B cell (primary cell): Measurements from ENCODE around the gene NAT14. TPM values are rescaled to one million over a fixed set of nuclear protein-coding genes. Genes with fewer than 3 reads are reported as not detected.

ENCODE experiments used
- ATAC-seq: fragments of 200-7000 bp; cut with Tn5 transposase; one replicate; pipeline ENCODE4 v1.10.0; 2021; ENCODE audit warnings: low read depth, mild to moderate bottlenecking, moderate number of reproducible peaks, moderate library complexity
- CTCF ChIA-PET: fragments of 350-600 bp; sonication (Branson Sonifier 250); formaldehyde crosslinking; loops from one replicate; lab custom pipeline; 2021; ENCODE audit warnings: antibody characterized with exemption, inconsistent platforms; lab: Charles Lee
- POLR2A ChIA-PET: fragments of 350-600 bp; sonication (Branson Sonifier 250); formaldehyde crosslinking; loops from one replicate; lab custom pipeline; 2021; ENCODE audit warnings: antibody characterized with exemption; lab: Charles Lee
- DNase-seq: peaks from one replicate; pipeline ENCODE4 v3.0.0; 2013
- H2AFZ ChIP-seq: 2 replicates; pipeline ENCODE4 v1.6.1; 2012; ENCODE audit warnings: mild to moderate bottlenecking, low read depth, low read length; ENCODE audit not compliant: insufficient read depth, poor library complexity, severe bottlenecking
- H3K27ac ChIP-seq, 2 donors: 1 replicate in 1 of 2; 2 replicates in 1 of 2; pipeline ENCODE4 v1.5.1; 2012 to 2013; ENCODE audit warnings: low read length in 2 of 2, mild to moderate bottlenecking in 2 of 2, moderate library complexity in 1 of 2
- H3K27me3 ChIP-seq, 4 experiments: fragments of 200-600 bp in 1 of 4; sonication (generic) in 1 of 4; replicated peaks in 1 of 4; 1 replicate in 2 of 4; 2 replicates in 2 of 4; pipeline versions ENCODE4 v1.6.1 to v1.7.0; 2013 to 2016; ENCODE audit warnings: low read length in 3 of 4, mild to moderate bottlenecking in 2 of 4, mixed read lengths in 1 of 4, moderate library complexity in 1 of 4; ENCODE audit not compliant: insufficient read depth in 4 of 4, control insufficient read depth in 3 of 4; ENCODE audit errors: control extremely low read depth in 1 of 4
- H3K36me3 ChIP-seq, 2 experiments: replicated peaks in 1 of 2; 1 replicate in 1 of 2; 2 replicates in 1 of 2; pipeline versions ENCODE4 v1.6.1 to v1.7.1; 2013; ENCODE audit warnings: low read length in 1 of 2; ENCODE audit not compliant: insufficient read depth in 2 of 2, control insufficient read depth in 1 of 2; ENCODE audit errors: control extremely low read depth in 1 of 2, extremely low read depth in 1 of 2
- H3K4me1 ChIP-seq, 2 donors: fragments of 200-600 bp in 1 of 2; sonication (generic) in 1 of 2; 1 replicate in 1 of 2; 2 replicates in 1 of 2; pipeline versions ENCODE4 v1.5.1 to v1.6.1; 2013 to 2017; ENCODE audit warnings: low read length in 2 of 2; ENCODE audit not compliant: control insufficient read depth in 2 of 2, insufficient read depth in 2 of 2
- H3K4me2 ChIP-seq: replicated peaks from 2 replicates; pipeline ENCODE3; 2012; ENCODE audit warnings: mild to moderate bottlenecking, low read depth, low read length; ENCODE audit not compliant: poor library complexity, severe bottlenecking
- H3K4me3 ChIP-seq, 5 experiments: fragments of 200-600 bp in 1 of 5; sonication (generic) in 1 of 5; 1 replicate in 3 of 5; 2 replicates in 2 of 5; pipeline versions ENCODE4 v1.5.1 to v1.7.0; 2011 to 2016; ENCODE audit warnings: low read length in 4 of 5, mild to moderate bottlenecking in 4 of 5, low read depth in 2 of 5, control low read depth in 1 of 5, moderate library complexity in 1 of 5; ENCODE audit not compliant: insufficient read depth in 1 of 5; ENCODE audit errors: control extremely low read depth in 1 of 5, extremely low read depth in 1 of 5
- H3K79me2 ChIP-seq: fragments of 200-600 bp; sonication (generic); one replicate; pipeline ENCODE4 v1.6.0; 2016; ENCODE audit warnings: low read length; ENCODE audit not compliant: control insufficient read depth, insufficient read depth
- H3K9ac ChIP-seq: fragments of 200-600 bp; sonication (generic); 2 replicates; pipeline ENCODE4 v1.6.1; 2017; ENCODE audit warnings: mild to moderate bottlenecking, low read length, moderate library complexity
- H3K9me3 ChIP-seq, 3 donors: one replicate each; pipeline versions ENCODE4 v1.6.1 to v1.7.1; 2013; ENCODE audit warnings: low read length in 2 of 3; ENCODE audit not compliant: control insufficient read depth in 2 of 3, insufficient read depth in 1 of 3; ENCODE audit errors: control extremely low read depth in 1 of 3
- H4K20me1 ChIP-seq: 2 replicates; pipeline ENCODE4 v1.6.0; 2012; ENCODE audit warnings: mild to moderate bottlenecking, low read length; ENCODE audit not compliant: insufficient read depth, control insufficient read depth, poor library complexity, severe bottlenecking
- H3K27ac Mint-ChIP-seq: one replicate; pipeline ENCODE4 v1.8.0; 2021; ENCODE audit warnings: mixed read lengths
- H3K27me3 Mint-ChIP-seq: one replicate; pipeline ENCODE4 v1.8.0; 2021; ENCODE audit warnings: mixed read lengths
- H3K4me1 Mint-ChIP-seq: one replicate; pipeline ENCODE4 v1.8.0; 2021; ENCODE audit warnings: mixed read lengths
- H3K4me3 Mint-ChIP-seq: one replicate; pipeline ENCODE4 v1.8.0; 2021; ENCODE audit warnings: mixed read lengths
- H3K9me3 Mint-ChIP-seq: one replicate; pipeline ENCODE4 v1.8.0; 2022; ENCODE audit warnings: mixed read lengths; ENCODE audit not compliant: insufficient read depth
- CTCF ChIP-seq: fragments of 200-600 bp; IDR thresholded peaks from one replicate; pipeline ENCODE4 v1.8.0; 2022; ENCODE audit warnings: antibody characterized with exemption, mild to moderate bottlenecking
- EZH2 ChIP-seq: IDR thresholded peaks from 2 replicates; pipeline ENCODE4 v1.6.1; 2012; ENCODE audit warnings: borderline replicate concordance, low read depth, mild to moderate bottlenecking, moderate library complexity, low read length; ENCODE audit not compliant: insufficient read depth, poor library complexity, severe bottlenecking
- whole genome bisulfite sequencing: methylation state at CpG from one replicate; pipeline ENCODE4 v1.1.5; 2013; ENCODE audit warnings: missing lambda C conversion rate; ENCODE audit not compliant: insufficient coverage; 5-methylcytosine and 5-hydroxymethylcytosine counted together
- intact Hi-C: fragments of 100-400 bp; cut with micrococcal nuclease; formaldehyde crosslinking; loops from one replicate; pipeline ENCODE4 v1.10.0; 2022
- polyA plus RNA-seq: library from polyadenylated mRNA; depleted of rRNA; stranded (reverse); fragments of >200 nt; gene quantifications from 2 replicates; pipeline ENCODE4 v1.2.3, GENCODE V29; 2012
- total RNA-seq, 2 donors: library from RNA; stranded (reverse); fragments of 120-200 nt in 1 of 2; gene quantifications; 1 replicate in 1 of 2; 2 replicates in 1 of 2; pipeline versions ENCODE4 v1.2.3 to v1.2.4, GENCODE V29; 2013 to 2022

The NAT14 gene
- total and polyA plus RNA-seq, 2 donors (not counting 1 experiment from before 2014, with no cell fraction given) = 10.7 to 15.1 TPM

GRCh38 chr19:55486043-55486970 is 1.3 kb downstream of the NAT14 start:
- H3K9me3 ChIP-seq = no peaks in the 10 kb centered on the region
- no peak overlapping the region for H2AFZ ChIP-seq
- Mint-ChIP-seq H3K4me3 (peak overlapping the region; percentile 83), H3K27ac (peak overlapping the region; percentile 80), H3K9me3 (no peaks in the 10 kb centered on the region), H3K27me3 (no peaks in the 10 kb centered on the region), H3K4me1 (peaks cover 11% of the 10 kb centered on the region)
- intact Hi-C loops = no loop called here
- H3K4me1 ChIP-seq = peaks cover 10 to 22% of the 10 kb centered on the region in 2 donors
- DNase-seq = no peak
- H3K27ac ChIP-seq = no peak overlapping the region
- WGBS = 97% methylated on average over 45 of the region's 53 CpGs
- no peak overlapping the region for H3K4me3 ChIP-seq
- POLR2A ChIA-PET = interaction anchor here (0.8 to 2.1 kb wide), 4 partner anchors 10 to 147 kb away, joined by 3 to 30 read pairs (median 4); partner anchors contain the start of genes KMT5C, ZNF628 and ZNF784
- H3K27me3 ChIP-seq = peaks cover 0 to 11% (median 0%) of the 10 kb centered on the region in 4 experiments
- no peak for ATAC-seq
- no peak overlapping the region for H3K4me2 ChIP-seq
- TF ChIP-seq EZH2 (no peak), CTCF (no peak)
- no peak overlapping the region for H3K9ac ChIP-seq
- H3K79me2 ChIP-seq = no peaks in the 10 kb centered on the region
- H3K36me3 ChIP-seq = peaks cover 0 to 2% of the 10 kb centered on the region in 2 experiments
- CTCF ChIA-PET = interaction anchor here (1.0 to 2.8 kb wide), 4 partner anchors 9 to 20 kb away, joined by 4 to 15 read pairs (median 8); partner anchors contain the start of gene ZNF628
- peaks cover 20% of the 10 kb centered on the region for H4K20me1 ChIP-seq
